HepG2 (cell line): ENCODE data around the gene CD248. TPM values are rescaled to one million over a fixed set of nuclear protein-coding genes. Genes with fewer than 3 reads are reported as not detected.

Source experiments
- CBX5 ChIP-seq: sonication (generic); formaldehyde crosslinking; IDR thresholded peaks from 2 replicates; pipeline ENCODE4 v1.4.0; 2020; ENCODE audit warnings: missing genetic modification reagents, borderline replicate concordance
- MXD4 ChIP-seq: IDR thresholded peaks from 2 replicates; pipeline ENCODE4 v1.6.1; 2016; ENCODE audit warnings: mild to moderate bottlenecking, missing biosample characterization, missing genetic modification reagents
- ONECUT2 ChIP-seq: sonication (generic); formaldehyde crosslinking; IDR thresholded peaks from 2 replicates; pipeline ENCODE4 v1.4.0; 2020; ENCODE audit warnings: missing genetic modification reagents
- RARG ChIP-seq: sonication (generic); formaldehyde crosslinking; IDR thresholded peaks from 2 replicates; pipeline ENCODE4 v1.4.0; 2020; ENCODE audit warnings: low read depth, mild to moderate bottlenecking, missing genetic modification reagents
- RFX1 ChIP-seq: fragments of 450-650 bp; IDR thresholded peaks from 2 replicates; pipeline ENCODE4 v1.6.1; 2017
- SMAD9 ChIP-seq: sonication (generic); formaldehyde crosslinking; IDR thresholded peaks from 2 replicates; pipeline ENCODE4 v1.5.1; 2020; ENCODE audit warnings: mild to moderate bottlenecking, missing genetic modification reagents
- SRY ChIP-seq: sonication (generic); formaldehyde crosslinking; IDR thresholded peaks from 2 replicates; pipeline ENCODE4 v1.8.0; 2022; ENCODE audit warnings: mild to moderate bottlenecking, missing genetic modification reagents
- TCF7L2 ChIP-seq: IDR thresholded peaks from 2 replicates; pipeline ENCODE4 v1.6.1; 2011; ENCODE audit warnings: mild to moderate bottlenecking, low read depth, low read length, moderate library complexity
- ZNF530 ChIP-seq: sonication (generic); formaldehyde crosslinking; IDR thresholded peaks from 2 replicates; pipeline ENCODE4 v1.5.0; 2020; ENCODE audit warnings: low read depth, mild to moderate bottlenecking, missing genetic modification reagents
- ZNF550 ChIP-seq: sonication (generic); formaldehyde crosslinking; IDR thresholded peaks from 2 replicates; pipeline ENCODE4 v1.4.0; 2020; ENCODE audit warnings: mild to moderate bottlenecking, missing genetic modification reagents, borderline replicate concordance
- ZNF775 ChIP-seq: sonication (generic); formaldehyde crosslinking; IDR thresholded peaks from 2 replicates; pipeline ENCODE4 v1.4.0; 2020; ENCODE audit warnings: missing genetic modification reagents, mild to moderate bottlenecking, moderate library complexity, borderline replicate concordance
- polyA plus RNA-seq, 8 experiments: library from polyadenylated mRNA; depleted of rRNA in 3 of 8; stranded (reverse) in 7 of 8; unstranded in 1 of 8; fragments of >200 nt; fragmentation: Illumina TruSeq in 4 of 8; extraction: Trizol in 4 of 8; gene quantifications; 2 replicates each; pipeline versions ENCODE4 v1.2.1 to v1.2.3, GENCODE V29; 2011 to 2016; ENCODE audit warnings: low read depth in 4 of 8, missing spikeins in 1 of 8, mixed read lengths in 1 of 8; ENCODE audit not compliant: insufficient read depth in 1 of 8
- total RNA-seq, 5 experiments: library from RNA; depleted of rRNA; stranded (reverse); fragments of >200 nt; fragmentation: Illumina TruSeq; extraction: Trizol; gene quantifications; 2 replicates each; pipeline ENCODE4 v1.2.3, GENCODE V29; 2016; ENCODE audit warnings: low read depth in 1 of 5
- TF ChIP-seq, protein P1 (sequence below): sonication (generic); formaldehyde crosslinking; IDR thresholded peaks from 2 replicates; pipeline ENCODE4 v1.4.0; 2020; ENCODE audit warnings: missing genetic modification reagents, borderline replicate concordance
- TF ChIP-seq, protein P2 (sequence below): sonication (generic); formaldehyde crosslinking; IDR thresholded peaks from 2 replicates; pipeline ENCODE4 v1.4.0; 2020; ENCODE audit warnings: mild to moderate bottlenecking, missing genetic modification reagents, borderline replicate concordance
- TF ChIP-seq, protein P3 (sequence below): sonication (generic); formaldehyde crosslinking; IDR thresholded peaks from 2 replicates; pipeline ENCODE4 v1.5.0; 2020; ENCODE audit warnings: missing genetic modification reagents
- TF ChIP-seq, protein P4 (sequence below): conservative IDR thresholded peaks from 2 replicates; pipeline ENCODE4 v1.6.1; 2018; ENCODE audit warnings: missing genetic modification reagents
- TF ChIP-seq, protein P5 (sequence below): sonication (generic); formaldehyde crosslinking; IDR thresholded peaks from 2 replicates; pipeline ENCODE4 v1.5.1; 2020; ENCODE audit warnings: missing genetic modification reagents, mild to moderate bottlenecking, borderline replicate concordance
- TF ChIP-seq, protein P6 (sequence below): sonication (generic); formaldehyde crosslinking; IDR thresholded peaks from 2 replicates; pipeline ENCODE4 v1.4.0; 2020; ENCODE audit warnings: mild to moderate bottlenecking, missing genetic modification reagents

CD248 gene
- total and polyA plus RNA-seq, 2 of the 13 experiments (the other 11 are each of a cell fraction or from before 2014, with no cell fraction given), result 0.25 to 0.35 TPM

DNA sequence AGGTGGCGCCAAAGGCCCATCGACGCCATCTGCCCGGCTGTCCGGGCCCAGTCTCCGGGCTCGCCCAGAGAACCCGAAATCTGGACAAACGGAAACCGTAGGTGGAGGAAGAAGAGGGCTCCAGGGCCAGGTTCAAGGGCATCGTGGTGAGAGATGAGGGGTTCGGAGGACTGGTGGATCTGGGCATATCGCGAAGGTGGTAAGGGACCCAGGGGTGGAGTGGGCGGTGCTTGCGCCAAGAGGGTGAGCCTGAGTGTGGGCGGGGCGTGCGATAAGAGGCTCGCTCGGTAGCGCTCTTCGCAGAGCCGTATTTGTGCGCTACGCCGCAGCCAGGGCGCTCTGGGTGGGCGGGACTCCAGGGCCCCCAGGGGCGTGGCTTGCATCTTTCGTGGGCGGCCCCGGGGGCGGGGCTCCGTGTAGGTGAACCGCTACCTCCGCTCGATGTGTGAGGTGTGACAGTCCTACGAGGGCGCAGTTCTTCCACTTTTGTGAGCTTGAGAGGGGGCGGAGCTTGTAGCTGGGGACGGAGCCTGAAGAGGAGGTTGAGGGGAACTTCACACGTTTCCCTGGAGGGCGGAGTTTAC lies 4.8 kb downstream of the CD248 start (continued):
- TF ChIP-seq, protein P1, sequence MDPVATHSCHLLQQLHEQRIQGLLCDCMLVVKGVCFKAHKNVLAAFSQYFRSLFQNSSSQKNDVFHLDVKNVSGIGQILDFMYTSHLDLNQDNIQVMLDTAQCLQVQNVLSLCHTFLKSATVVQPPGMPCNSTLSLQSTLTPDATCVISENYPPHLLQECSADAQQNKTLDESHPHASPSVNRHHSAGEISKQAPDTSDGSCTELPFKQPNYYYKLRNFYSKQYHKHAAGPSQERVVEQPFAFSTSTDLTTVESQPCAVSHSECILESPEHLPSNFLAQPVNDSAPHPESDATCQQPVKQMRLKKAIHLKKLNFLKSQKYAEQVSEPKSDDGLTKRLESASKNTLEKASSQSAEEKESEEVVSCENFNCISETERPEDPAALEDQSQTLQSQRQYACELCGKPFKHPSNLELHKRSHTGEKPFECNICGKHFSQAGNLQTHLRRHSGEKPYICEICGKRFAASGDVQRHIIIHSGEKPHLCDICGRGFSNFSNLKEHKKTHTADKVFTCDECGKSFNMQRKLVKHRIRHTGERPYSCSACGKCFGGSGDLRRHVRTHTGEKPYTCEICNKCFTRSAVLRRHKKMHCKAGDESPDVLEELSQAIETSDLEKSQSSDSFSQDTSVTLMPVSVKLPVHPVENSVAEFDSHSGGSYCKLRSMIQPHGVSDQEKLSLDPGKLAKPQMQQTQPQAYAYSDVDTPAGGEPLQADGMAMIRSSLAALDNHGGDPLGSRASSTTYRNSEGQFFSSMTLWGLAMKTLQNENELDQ (CRISPR knock-in tag), result no peak
- TF ChIP-seq CBX5 (CRISPR knock-in tag) (peak; percentile 69; the same call in 1 of the 2 replicates), ONECUT2 (CRISPR knock-in tag) (no peak), SRY (CRISPR knock-in tag) (no peak), ZNF530 (no peak), ZNF550 (CRISPR knock-in tag) (peak; percentile 63; the same call in 1 of the 2 replicates), SMAD9 (CRISPR knock-in tag) (peak; percentile 54; the same call in 1 of the 2 replicates), MXD4 (CRISPR knock-in tag) (peak; percentile 26; the same call in 1 of the 2 replicates), ZNF775 (CRISPR knock-in tag) (no peak), RARG (CRISPR knock-in tag) (peak; percentile 65; the same call in 1 of the 2 replicates), TCF7L2 (no peak), RFX1 (no peak)
- TF ChIP-seq, protein P2, sequence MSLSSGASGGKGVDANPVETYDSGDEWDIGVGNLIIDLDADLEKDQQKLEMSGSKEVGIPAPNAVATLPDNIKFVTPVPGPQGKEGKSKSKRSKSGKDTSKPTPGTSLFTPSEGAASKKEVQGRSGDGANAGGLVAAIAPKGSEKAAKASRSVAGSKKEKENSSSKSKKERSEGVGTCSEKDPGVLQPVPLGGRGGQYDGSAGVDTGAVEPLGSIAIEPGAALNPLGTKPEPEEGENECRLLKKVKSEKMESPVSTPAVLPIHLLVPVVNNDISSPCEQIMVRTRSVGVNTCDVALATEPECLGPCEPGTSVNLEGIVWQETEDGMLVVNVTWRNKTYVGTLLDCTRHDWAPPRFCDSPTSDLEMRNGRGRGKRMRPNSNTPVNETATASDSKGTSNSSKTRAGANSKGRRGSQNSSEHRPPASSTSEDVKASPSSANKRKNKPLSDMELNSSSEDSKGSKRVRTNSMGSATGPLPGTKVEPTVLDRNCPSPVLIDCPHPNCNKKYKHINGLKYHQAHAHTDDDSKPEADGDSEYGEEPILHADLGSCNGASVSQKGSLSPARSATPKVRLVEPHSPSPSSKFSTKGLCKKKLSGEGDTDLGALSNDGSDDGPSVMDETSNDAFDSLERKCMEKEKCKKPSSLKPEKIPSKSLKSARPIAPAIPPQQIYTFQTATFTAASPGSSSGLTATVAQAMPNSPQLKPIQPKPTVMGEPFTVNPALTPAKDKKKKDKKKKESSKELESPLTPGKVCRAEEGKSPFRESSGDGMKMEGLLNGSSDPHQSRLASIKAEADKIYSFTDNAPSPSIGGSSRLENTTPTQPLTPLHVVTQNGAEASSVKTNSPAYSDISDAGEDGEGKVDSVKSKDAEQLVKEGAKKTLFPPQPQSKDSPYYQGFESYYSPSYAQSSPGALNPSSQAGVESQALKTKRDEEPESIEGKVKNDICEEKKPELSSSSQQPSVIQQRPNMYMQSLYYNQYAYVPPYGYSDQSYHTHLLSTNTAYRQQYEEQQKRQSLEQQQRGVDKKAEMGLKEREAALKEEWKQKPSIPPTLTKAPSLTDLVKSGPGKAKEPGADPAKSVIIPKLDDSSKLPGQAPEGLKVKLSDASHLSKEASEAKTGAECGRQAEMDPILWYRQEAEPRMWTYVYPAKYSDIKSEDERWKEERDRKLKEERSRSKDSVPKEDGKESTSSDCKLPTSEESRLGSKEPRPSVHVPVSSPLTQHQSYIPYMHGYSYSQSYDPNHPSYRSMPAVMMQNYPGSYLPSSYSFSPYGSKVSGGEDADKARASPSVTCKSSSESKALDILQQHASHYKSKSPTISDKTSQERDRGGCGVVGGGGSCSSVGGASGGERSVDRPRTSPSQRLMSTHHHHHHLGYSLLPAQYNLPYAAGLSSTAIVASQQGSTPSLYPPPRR (CRISPR knock-in tag), result no peak; the same call in 1 of the 2 replicates
- TF ChIP-seq, protein P3, sequence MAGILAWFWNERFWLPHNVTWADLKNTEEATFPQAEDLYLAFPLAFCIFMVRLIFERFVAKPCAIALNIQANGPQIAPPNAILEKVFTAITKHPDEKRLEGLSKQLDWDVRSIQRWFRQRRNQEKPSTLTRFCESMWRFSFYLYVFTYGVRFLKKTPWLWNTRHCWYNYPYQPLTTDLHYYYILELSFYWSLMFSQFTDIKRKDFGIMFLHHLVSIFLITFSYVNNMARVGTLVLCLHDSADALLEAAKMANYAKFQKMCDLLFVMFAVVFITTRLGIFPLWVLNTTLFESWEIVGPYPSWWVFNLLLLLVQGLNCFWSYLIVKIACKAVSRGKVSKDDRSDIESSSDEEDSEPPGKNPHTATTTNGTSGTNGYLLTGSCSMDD, result no peak
- TF ChIP-seq, protein P4, sequence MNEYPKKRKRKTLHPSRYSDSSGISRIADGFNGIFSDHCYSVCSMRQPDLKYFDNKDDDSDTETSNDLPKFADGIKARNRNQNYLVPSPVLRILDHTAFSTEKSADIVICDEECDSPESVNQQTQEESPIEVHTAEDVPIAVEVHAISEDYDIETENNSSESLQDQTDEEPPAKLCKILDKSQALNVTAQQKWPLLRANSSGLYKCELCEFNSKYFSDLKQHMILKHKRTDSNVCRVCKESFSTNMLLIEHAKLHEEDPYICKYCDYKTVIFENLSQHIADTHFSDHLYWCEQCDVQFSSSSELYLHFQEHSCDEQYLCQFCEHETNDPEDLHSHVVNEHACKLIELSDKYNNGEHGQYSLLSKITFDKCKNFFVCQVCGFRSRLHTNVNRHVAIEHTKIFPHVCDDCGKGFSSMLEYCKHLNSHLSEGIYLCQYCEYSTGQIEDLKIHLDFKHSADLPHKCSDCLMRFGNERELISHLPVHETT (CRISPR knock-in tag), result no peak; the same call in 1 of the 2 replicates
- TF ChIP-seq, protein P5, sequence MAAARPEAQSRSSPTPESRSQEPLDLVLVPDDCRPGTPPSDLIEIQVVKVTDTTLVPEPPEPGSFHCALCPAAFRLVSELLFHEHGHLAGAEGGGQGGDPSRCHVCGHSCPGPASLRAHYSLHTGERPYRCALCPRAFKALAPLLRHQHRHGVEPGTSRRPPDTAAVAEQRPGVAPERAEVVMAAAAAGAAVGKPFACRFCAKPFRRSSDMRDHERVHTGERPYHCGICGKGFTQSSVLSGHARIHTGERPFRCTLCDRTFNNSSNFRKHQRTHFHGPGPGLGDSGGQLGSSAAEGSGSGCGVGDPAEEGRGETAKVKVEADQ (CRISPR knock-in tag), result no peak
- TF ChIP-seq, protein P6, sequence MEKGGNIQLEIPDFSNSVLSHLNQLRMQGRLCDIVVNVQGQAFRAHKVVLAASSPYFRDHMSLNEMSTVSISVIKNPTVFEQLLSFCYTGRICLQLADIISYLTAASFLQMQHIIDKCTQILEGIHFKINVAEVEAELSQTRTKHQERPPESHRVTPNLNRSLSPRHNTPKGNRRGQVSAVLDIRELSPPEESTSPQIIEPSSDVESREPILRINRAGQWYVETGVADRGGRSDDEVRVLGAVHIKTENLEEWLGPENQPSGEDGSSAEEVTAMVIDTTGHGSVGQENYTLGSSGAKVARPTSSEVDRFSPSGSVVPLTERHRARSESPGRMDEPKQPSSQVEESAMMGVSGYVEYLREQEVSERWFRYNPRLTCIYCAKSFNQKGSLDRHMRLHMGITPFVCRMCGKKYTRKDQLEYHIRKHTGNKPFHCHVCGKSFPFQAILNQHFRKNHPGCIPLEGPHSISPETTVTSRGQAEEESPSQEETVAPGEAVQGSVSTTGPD (CRISPR knock-in tag), result no peak
